ENCODE measurements around the gene LHCGR. TPM values are rescaled to one million over a fixed set of nuclear protein-coding genes. Genes with fewer than 3 reads are reported as not detected.

Gene LHCGR
- total RNA-seq, 3 donors from 2014 or later (not counting 1 experiment from before 2014, with no cell fraction given) = not detected

GRCh38 chr2:48792030-48792429 is 36.5 kb upstream of the LHCGR start:
- no peaks in the 10 kb centered on the region for H3K27me3 Mint-ChIP-seq (ENCODE audit: low read depth in 2 of 2)
- no peak for TF ChIP-seq CTCF (IDR thresholded peaks at IDR 0.05)
- ATAC-seq (no peak), DNase-seq (no peak)
- no peaks in the 10 kb centered on the region for H3K36me3 Mint-ChIP-seq
- no peak overlapping the region for H3K27ac ChIP-seq (ENCODE audit: low read length)
- no peaks in the 10 kb centered on the region for H3K27me3 ChIP-seq (ENCODE audit: control insufficient read depth, insufficient read depth, low read length)
- H3K4me1 ChIP-seq (ENCODE audit: control insufficient read depth, insufficient read depth, low read length) = no peaks in the 10 kb centered on the region
- H3K9me3 Mint-ChIP-seq = peaks cover 3 to 16% of the 10 kb centered on the region in 2 donors
- no peak overlapping the region for H3K4me3 Mint-ChIP-seq
- no peaks in the 10 kb centered on the region for H3K36me3 ChIP-seq (ENCODE audit: control insufficient read depth, insufficient read depth, low read length)
- intact Hi-C loops (cut with micrococcal nuclease) = no loop called here
- 88% methylated on average over 2 of the region's 3 CpGs for WGBS (ENCODE audit: insufficient coverage)
- H3K9me3 ChIP-seq (ENCODE audit: control insufficient read depth, insufficient read depth, low read length) = no peaks in the 10 kb centered on the region
- H3K4me1 Mint-ChIP-seq = no peaks in the 10 kb centered on the region
- no peak overlapping the region for H3K4me3 ChIP-seq (ENCODE audit: low read length)
- no peak overlapping the region for H3K27ac Mint-ChIP-seq

GRCh38 chr2:48790407-48791170 is 35.1 kb upstream of the LHCGR start:
- intact Hi-C loops (cut with micrococcal nuclease) = no loop called here
- H3K4me3 ChIP-seq (ENCODE audit: low read length) = no peak overlapping the region
- no peaks in the 10 kb centered on the region for H3K9me3 ChIP-seq (ENCODE audit: control insufficient read depth, insufficient read depth, low read length)
- no peak for DNase-seq
- Mint-ChIP-seq H3K9me3 (peaks cover 3 to 11% of the 10 kb centered on the region in 2 donors), H3K27me3 (ENCODE audit: low read depth in 2 of 2) (no peaks in the 10 kb centered on the region), H3K27ac (no peak overlapping the region), H3K36me3 (no peaks in the 10 kb centered on the region), H3K4me3 (no peak overlapping the region), H3K4me1 (no peaks in the 10 kb centered on the region)
- no peak overlapping the region for H3K27ac ChIP-seq (ENCODE audit: low read length)
- no peaks in the 10 kb centered on the region for H3K36me3 ChIP-seq (ENCODE audit: control insufficient read depth, insufficient read depth, low read length)
- ATAC-seq = no peak
- no peak for TF ChIP-seq CTCF (IDR thresholded peaks at IDR 0.05)
- H3K27me3 ChIP-seq (ENCODE audit: control insufficient read depth, insufficient read depth, low read length) = no peaks in the 10 kb centered on the region
- no peaks in the 10 kb centered on the region for H3K4me1 ChIP-seq (ENCODE audit: control insufficient read depth, insufficient read depth, low read length)
- 81% methylated on average over 11 of the region's 13 CpGs for WGBS (ENCODE audit: insufficient coverage)

- Mint-ChIP-seq H3K9me3 (peaks cover 6 to 13% of the 10 kb centered on the region in 2 donors), H3K4me1 (no peaks in the 10 kb centered on the region), H3K27me3 (ENCODE audit: low read depth in 2 of 2) (no peaks in the 10 kb centered on the region), H3K4me3 (no peak overlapping the region), H3K36me3 (peaks cover 6% of the 10 kb centered on the region), H3K27ac (no peak overlapping the region)
- intact Hi-C loops (cut with micrococcal nuclease) = no loop called here
- H3K27me3 ChIP-seq (ENCODE audit: control insufficient read depth, insufficient read depth, low read length) = no peaks in the 10 kb centered on the region
- no peaks in the 10 kb centered on the region for H3K9me3 ChIP-seq (ENCODE audit: control insufficient read depth, insufficient read depth, low read length)
- H3K4me1 ChIP-seq (ENCODE audit: control insufficient read depth, insufficient read depth, low read length) = no peaks in the 10 kb centered on the region
- WGBS (ENCODE audit: insufficient coverage) = 82% methylated on average over 8 of the region's 8 CpGs
- no peak for TF ChIP-seq CTCF (IDR thresholded peaks at IDR 0.05)
- DNase-seq = no peak
- H3K27ac ChIP-seq (ENCODE audit: low read length) = no peak overlapping the region
- H3K4me3 ChIP-seq (ENCODE audit: low read length) = no peak overlapping the region
- H3K36me3 ChIP-seq (ENCODE audit: control insufficient read depth, insufficient read depth, low read length) = no peaks in the 10 kb centered on the region
- ATAC-seq = no peak
Observed at GRCh38 chr2:48787580-48787979, 32.1 kb upstream of the LHCGR start.

GRCh38 chr2:48781366-48781765 is 25.8 kb upstream of the LHCGR start:
- Histone ChIP-seq H3K9me3 (ENCODE audit: control insufficient read depth, insufficient read depth, low read length) (no peaks in the 10 kb centered on the region), H3K27me3 (ENCODE audit: control insufficient read depth, insufficient read depth, low read length) (no peaks in the 10 kb centered on the region), H3K27ac (ENCODE audit: low read length) (no peak overlapping the region), H3K4me3 (ENCODE audit: low read length) (no peak overlapping the region), H3K36me3 (ENCODE audit: control insufficient read depth, insufficient read depth, low read length) (no peaks in the 10 kb centered on the region), H3K4me1 (ENCODE audit: control insufficient read depth, insufficient read depth, low read length) (no peaks in the 10 kb centered on the region)
- intact Hi-C loops (cut with micrococcal nuclease) = no loop called here
- Mint-ChIP-seq H3K4me1 (no peaks in the 10 kb centered on the region), H3K27me3 (ENCODE audit: low read depth in 2 of 2) (no peaks in the 10 kb centered on the region), H3K9me3 (peaks cover 7 to 10% of the 10 kb centered on the region in 2 donors), H3K36me3 (peaks cover 6% of the 10 kb centered on the region), H3K4me3 (no peak overlapping the region), H3K27ac (no peak overlapping the region)
- TF ChIP-seq CTCF (IDR thresholded peaks at IDR 0.05) = no peak
- DNase-seq = no peak
- 92% methylated on average over 1 of the region's 1 CpG for WGBS (ENCODE audit: insufficient coverage)
- ATAC-seq = no peak
